Natural killer cell (primary cell): Measurements from ENCODE around the gene AURKB. TPM values are rescaled to one million over a fixed set of nuclear protein-coding genes. Genes with fewer than 3 reads are reported as not detected.
"Not testable (repeated sequence)": the region's sequence is repeated elsewhere in the genome, so short reads cannot be mapped to it uniquely, and the experiment has no call there.

Source experiments
- ATAC-seq, 3 donors: fragments of 150-1000 bp in 2 of 3; fragments of 200-7000 bp in 1 of 3; cut with Tn5 transposase; 1 replicate in 1 of 3; 2 replicates in 2 of 3; pipeline ENCODE4 v1.10.0; 2021; ENCODE audit warnings: mild to moderate bottlenecking in 2 of 3, moderate library complexity in 2 of 3
- DNase-seq, 2 donors: peaks; one replicate each; pipeline versions ENCODE4 v3.0.0 to v3.0.0-alpha.2; 2013 to 2021; ENCODE audit warnings: mixed read lengths in 1 of 2
- H3K27ac ChIP-seq: one replicate; pipeline ENCODE4 v1.5.1; 2013; ENCODE audit warnings: mild to moderate bottlenecking, low read length
- H3K27me3 ChIP-seq: one replicate; pipeline ENCODE4 v1.6.1; 2013; ENCODE audit warnings: low read length; ENCODE audit not compliant: control insufficient read depth, insufficient read depth
- H3K36me3 ChIP-seq: one replicate; pipeline ENCODE4 v1.6.1; 2013; ENCODE audit warnings: low read length; ENCODE audit not compliant: control insufficient read depth, insufficient read depth
- H3K4me1 ChIP-seq: one replicate; pipeline ENCODE4 v1.6.1; 2013; ENCODE audit warnings: low read length; ENCODE audit not compliant: control insufficient read depth, insufficient read depth
- H3K4me3 ChIP-seq: one replicate; pipeline ENCODE4 v1.5.1; 2013; ENCODE audit warnings: low read length
- H3K9me3 ChIP-seq: one replicate; pipeline ENCODE4 v1.6.1; 2013; ENCODE audit warnings: low read length; ENCODE audit not compliant: control insufficient read depth, insufficient read depth
- H3K27ac Mint-ChIP-seq, 2 donors: one replicate each; pipeline ENCODE4 v1.8.0; 2022; ENCODE audit warnings: mild to moderate bottlenecking in 2 of 2, mixed read lengths in 2 of 2, moderate library complexity in 1 of 2
- H3K27me3 Mint-ChIP-seq, 2 donors: one replicate each; pipeline ENCODE4 v1.8.0; 2022; ENCODE audit warnings: low read depth in 2 of 2, mixed read lengths in 2 of 2
- H3K36me3 Mint-ChIP-seq: one replicate; pipeline ENCODE4 v1.8.0; 2022; ENCODE audit warnings: mixed read lengths
- H3K4me1 Mint-ChIP-seq, 2 donors: one replicate each; pipeline ENCODE4 v1.8.0; 2022; ENCODE audit warnings: mixed read lengths in 2 of 2
- H3K4me3 Mint-ChIP-seq: one replicate; pipeline ENCODE4 v1.8.0; 2022; ENCODE audit warnings: mild to moderate bottlenecking, moderate library complexity, mixed read lengths
- H3K9me3 Mint-ChIP-seq, 2 donors: one replicate each; pipeline ENCODE4 v1.8.0; 2022; ENCODE audit warnings: mixed read lengths in 2 of 2
- WGBS: methylation state at CpG from one replicate; pipeline ENCODE4 v1.1.7; 2013; ENCODE audit warnings: missing lambda C conversion rate; ENCODE audit not compliant: insufficient coverage; 5-methylcytosine and 5-hydroxymethylcytosine counted together
- intact Hi-C: fragments of 100-400 bp; cut with micrococcal nuclease; formaldehyde crosslinking; loops from one replicate; pipeline ENCODE4 v1.14.2; 2022
- total RNA-seq, 4 donors: library from RNA; stranded (reverse); fragments of 120-200 nt in 1 of 4; gene quantifications; one replicate each; pipeline versions ENCODE4 v1.2.3 to v1.2.4, GENCODE V29; 2013 to 2022
- TF ChIP-seq, protein P1 (sequence below): fragments of 200-600 bp; IDR thresholded peaks from one replicate; pipeline ENCODE4 v1.8.0; 2022; ENCODE audit warnings: antibody characterized with exemption

Gene AURKB
- total RNA-seq, 3 donors from 2014 or later (not counting 1 experiment from before 2014, with no cell fraction given) = 2.1 to 4.8 (median 4.1) TPM

DNA sequence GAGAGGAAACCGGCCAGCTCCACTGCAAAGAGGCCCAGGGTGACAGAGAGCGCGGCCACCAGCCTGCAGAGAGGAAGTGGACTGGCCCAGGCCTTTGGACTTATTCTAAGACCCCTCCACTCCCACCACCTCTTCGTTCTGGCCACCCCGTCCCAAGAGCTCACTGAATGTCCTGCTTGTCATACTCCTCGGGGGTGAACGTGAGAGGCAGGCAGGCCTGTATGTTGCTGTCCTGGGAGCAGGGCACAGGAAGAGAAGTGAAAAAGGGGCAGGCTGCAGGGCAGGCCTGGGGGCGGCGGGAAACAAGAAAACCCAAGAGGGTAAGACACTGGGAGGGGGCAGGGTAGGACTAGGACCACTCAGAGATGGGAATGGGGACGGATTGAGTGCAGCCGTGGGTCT, 34.6 kb downstream of the AURKB start:
- no peaks in the 10 kb centered on the region for H3K27me3 Mint-ChIP-seq
- no peaks in the 10 kb centered on the region for H3K27me3 ChIP-seq
- no peaks in the 10 kb centered on the region for H3K36me3 Mint-ChIP-seq
- H3K4me3 ChIP-seq = peak overlapping the region; percentile 47
- peak overlapping the region; percentile 53 for H3K27ac ChIP-seq
- intact Hi-C loops = loop anchor here (1.0 kb wide), 1 partner anchor 12 kb away; no protein-coding TSS in a partner anchor
- DNase-seq (no peak), ATAC-seq (no peak)
- 7% methylated on average over 11 of the region's 11 CpGs for WGBS
- peak overlapping the region; percentile 91 for H3K4me3 Mint-ChIP-seq
- peaks cover 34 to 43% of the 10 kb centered on the region in 2 donors for H3K4me1 Mint-ChIP-seq
- peaks cover 47% of the 10 kb centered on the region for H3K4me1 ChIP-seq
- H3K27ac Mint-ChIP-seq = peak overlapping the region; percentile 86 to 99
- no peaks in the 10 kb centered on the region for H3K9me3 Mint-ChIP-seq
- no peaks in the 10 kb centered on the region for H3K36me3 ChIP-seq
- H3K9me3 ChIP-seq = no peaks in the 10 kb centered on the region
- TF ChIP-seq, protein P1, sequence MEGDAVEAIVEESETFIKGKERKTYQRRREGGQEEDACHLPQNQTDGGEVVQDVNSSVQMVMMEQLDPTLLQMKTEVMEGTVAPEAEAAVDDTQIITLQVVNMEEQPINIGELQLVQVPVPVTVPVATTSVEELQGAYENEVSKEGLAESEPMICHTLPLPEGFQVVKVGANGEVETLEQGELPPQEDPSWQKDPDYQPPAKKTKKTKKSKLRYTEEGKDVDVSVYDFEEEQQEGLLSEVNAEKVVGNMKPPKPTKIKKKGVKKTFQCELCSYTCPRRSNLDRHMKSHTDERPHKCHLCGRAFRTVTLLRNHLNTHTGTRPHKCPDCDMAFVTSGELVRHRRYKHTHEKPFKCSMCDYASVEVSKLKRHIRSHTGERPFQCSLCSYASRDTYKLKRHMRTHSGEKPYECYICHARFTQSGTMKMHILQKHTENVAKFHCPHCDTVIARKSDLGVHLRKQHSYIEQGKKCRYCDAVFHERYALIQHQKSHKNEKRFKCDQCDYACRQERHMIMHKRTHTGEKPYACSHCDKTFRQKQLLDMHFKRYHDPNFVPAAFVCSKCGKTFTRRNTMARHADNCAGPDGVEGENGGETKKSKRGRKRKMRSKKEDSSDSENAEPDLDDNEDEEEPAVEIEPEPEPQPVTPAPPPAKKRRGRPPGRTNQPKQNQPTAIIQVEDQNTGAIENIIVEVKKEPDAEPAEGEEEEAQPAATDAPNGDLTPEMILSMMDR = no peak

- TF ChIP-seq, protein P1 = no peak
- H3K27me3 Mint-ChIP-seq = no peaks in the 10 kb centered on the region
- intact Hi-C loops = loop anchor here (2.0 to 5.0 kb wide), 3 partner anchors 13 to 37 kb away; no protein-coding TSS in a partner anchor
- no peaks in the 10 kb centered on the region for H3K27me3 ChIP-seq
- H3K27ac ChIP-seq = peak overlapping the region; percentile 98
- no peaks in the 10 kb centered on the region for H3K9me3 ChIP-seq
- H3K4me3 Mint-ChIP-seq = peak overlapping the region; percentile 90
- ATAC-seq (no peak), DNase-seq (peak in 1 of 2 donors; percentile 32)
- peaks cover 47% of the 10 kb centered on the region for H3K4me1 ChIP-seq
- no peaks in the 10 kb centered on the region for H3K36me3 ChIP-seq
- peaks cover 34 to 43% of the 10 kb centered on the region in 2 donors for H3K4me1 Mint-ChIP-seq
- peak overlapping the region; percentile 49 for H3K4me3 ChIP-seq
- peak overlapping the region; percentile 99 for H3K27ac Mint-ChIP-seq
- 21% methylated on average over 14 of the region's 14 CpGs for WGBS
- H3K9me3 Mint-ChIP-seq = no peaks in the 10 kb centered on the region
- no peaks in the 10 kb centered on the region for H3K36me3 Mint-ChIP-seq
These were observed 36.5 kb downstream of the AURKB start for GRCh38 chr17:8173871-8174322.

DNA sequence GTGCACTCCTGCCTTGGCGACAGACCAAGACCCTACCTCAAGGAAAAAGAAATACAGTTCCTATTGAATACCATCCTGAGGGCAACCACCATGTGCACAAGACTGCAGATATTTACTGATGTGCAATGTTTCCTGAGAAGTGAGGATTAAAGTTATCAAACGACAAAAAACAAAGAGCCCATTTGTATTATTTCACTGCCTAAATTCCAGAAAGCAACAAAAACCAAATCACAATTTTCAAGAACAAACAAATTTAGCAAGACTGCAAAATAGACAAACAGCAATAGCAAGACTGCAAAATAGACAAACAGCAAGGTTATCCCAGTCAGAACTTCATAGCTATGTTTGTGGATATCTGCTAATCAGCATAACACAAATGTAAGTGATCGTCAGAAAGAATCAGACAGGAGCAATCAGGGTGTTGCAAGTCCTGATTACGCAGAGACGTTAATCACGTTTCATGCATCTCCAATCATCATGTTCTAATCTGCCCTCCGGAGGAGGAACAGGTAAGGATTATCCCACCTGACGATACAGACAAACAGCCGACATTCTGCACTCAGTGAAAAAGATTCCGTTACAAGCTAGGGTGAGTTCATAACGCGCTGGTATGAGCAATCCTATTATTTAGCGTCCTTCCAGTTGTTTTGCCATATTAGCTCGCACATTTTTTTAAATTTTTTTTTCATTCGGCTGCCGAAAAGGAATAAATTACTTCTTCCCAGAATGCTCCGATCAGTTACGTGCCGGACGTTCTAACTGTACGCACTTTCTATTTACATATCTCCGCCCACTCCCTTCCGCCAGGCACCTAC, 37.1 kb downstream of the AURKB start:
- no peaks in the 10 kb centered on the region for H3K36me3 ChIP-seq
- Mint-ChIP-seq H3K4me1 (peaks cover 34 to 43% of the 10 kb centered on the region in 2 donors), H3K9me3 (no peaks in the 10 kb centered on the region), H3K4me3 (peak overlapping the region; percentile 90), H3K36me3 (no peaks in the 10 kb centered on the region), H3K27me3 (no peaks in the 10 kb centered on the region), H3K27ac (peak overlapping the region; percentile 99)
- H3K27me3 ChIP-seq = no peaks in the 10 kb centered on the region
- ATAC-seq (peak; percentile 81 to 92 (median 82)), DNase-seq (peak; percentile 57 to 96)
- no peaks in the 10 kb centered on the region for H3K9me3 ChIP-seq
- under 1% methylated on average over 22 of the region's 23 CpGs for WGBS
- H3K27ac ChIP-seq = peak overlapping the region; percentile 98
- intact Hi-C loops = loop anchor here (2.0 to 5.0 kb wide), 3 partner anchors 14 to 36 kb away; no protein-coding TSS in a partner anchor
- peak overlapping the region; percentile 49 for H3K4me3 ChIP-seq
- peaks cover 47% of the 10 kb centered on the region for H3K4me1 ChIP-seq
- TF ChIP-seq, protein P1 = no peak

- not testable (repeated sequence) for H3K27me3 ChIP-seq, H3K27me3 Mint-ChIP-seq, H3K4me3 Mint-ChIP-seq, H3K36me3 ChIP-seq, ATAC-seq, H3K36me3 Mint-ChIP-seq, DNase-seq, H3K27ac ChIP-seq, H3K9me3 ChIP-seq, H3K4me3 ChIP-seq, H3K27ac Mint-ChIP-seq, H3K9me3 Mint-ChIP-seq
- H3K4me1 ChIP-seq = peaks cover 31% of the 10 kb centered on the region
- 97% methylated on average over 18 of the region's 19 CpGs for WGBS
- intact Hi-C loops = loop anchor here (5.0 kb wide), 1 partner anchor 33 kb away; no protein-coding TSS in a partner anchor
- peaks cover 24 to 28% of the 10 kb centered on the region in 2 donors for H3K4me1 Mint-ChIP-seq
These were observed 40.2 kb downstream of the AURKB start for GRCh38 chr17:8170186-8170585.
